Spleen (tissue), 7 donors: ENCODE results near the gene AFDN.

Experiments used
- POLR2AphosphoS5 ChIP-seq, 3 donors: sonication (generic); formaldehyde crosslinking; IDR thresholded peaks; one replicate each; pipeline ENCODE4 v1.5.1; 2017; ENCODE audit warnings: antibody characterized with exemption in 3 of 3
- TF ChIP-seq, protein P1 (sequence below), 11 experiments: fragments of 200-600 bp in 7 of 11; fragments of 450-650 bp in 4 of 11; sonication (generic) in 4 of 11; IDR thresholded peaks in 8 of 11; conservative IDR thresholded peaks in 3 of 11; 1 replicate in 7 of 11; 2 replicates in 4 of 11; pipeline versions ENCODE4 v1.4.0 to v1.8.0; 2016 to 2021; ENCODE audit warnings: antibody characterized with exemption in 11 of 11, inconsistent platforms in 4 of 11, mild to moderate bottlenecking in 1 of 11
- donor health status: DM: no; HTN: no; CAD: no; lungs with moderate emphysema.
- donor health status: DM: no; HTN: no; CAD: no.
- donor health status: DM: no; HTN: no; CAD: no.

DNA sequence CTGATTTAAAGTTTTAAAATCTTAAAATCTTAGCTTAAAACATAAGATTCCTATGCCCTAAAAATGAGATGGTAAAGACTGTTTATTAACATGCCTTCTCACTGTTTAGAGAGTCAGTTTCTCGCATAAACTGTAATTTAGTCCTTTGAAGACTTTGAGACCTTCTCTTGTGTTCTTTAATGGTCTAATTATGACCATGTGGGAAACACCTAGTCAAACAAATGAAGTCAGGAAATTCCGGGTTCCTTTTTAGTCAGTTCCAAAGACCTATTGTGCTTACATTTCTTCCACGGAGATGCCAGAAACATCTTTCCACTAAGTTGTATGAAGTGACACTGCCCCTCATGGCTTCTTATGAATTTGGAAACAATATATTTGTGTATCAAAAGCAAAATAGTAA, 106.6 kb downstream of the AFDN start:
- TF ChIP-seq, protein P1, sequence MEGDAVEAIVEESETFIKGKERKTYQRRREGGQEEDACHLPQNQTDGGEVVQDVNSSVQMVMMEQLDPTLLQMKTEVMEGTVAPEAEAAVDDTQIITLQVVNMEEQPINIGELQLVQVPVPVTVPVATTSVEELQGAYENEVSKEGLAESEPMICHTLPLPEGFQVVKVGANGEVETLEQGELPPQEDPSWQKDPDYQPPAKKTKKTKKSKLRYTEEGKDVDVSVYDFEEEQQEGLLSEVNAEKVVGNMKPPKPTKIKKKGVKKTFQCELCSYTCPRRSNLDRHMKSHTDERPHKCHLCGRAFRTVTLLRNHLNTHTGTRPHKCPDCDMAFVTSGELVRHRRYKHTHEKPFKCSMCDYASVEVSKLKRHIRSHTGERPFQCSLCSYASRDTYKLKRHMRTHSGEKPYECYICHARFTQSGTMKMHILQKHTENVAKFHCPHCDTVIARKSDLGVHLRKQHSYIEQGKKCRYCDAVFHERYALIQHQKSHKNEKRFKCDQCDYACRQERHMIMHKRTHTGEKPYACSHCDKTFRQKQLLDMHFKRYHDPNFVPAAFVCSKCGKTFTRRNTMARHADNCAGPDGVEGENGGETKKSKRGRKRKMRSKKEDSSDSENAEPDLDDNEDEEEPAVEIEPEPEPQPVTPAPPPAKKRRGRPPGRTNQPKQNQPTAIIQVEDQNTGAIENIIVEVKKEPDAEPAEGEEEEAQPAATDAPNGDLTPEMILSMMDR (IDR thresholded peaks at IDR 0.05 in 8 of 11, conservative IDR thresholded peaks at IDR 0.05 in 3 of 11): no peak
- no peak for TF ChIP-seq POLR2AphosphoS5 (IDR thresholded peaks at IDR 0.05)
